HK-2 (cell line): ENCODE data around the gene AZGP1.
"Not testable (repeated sequence)": the region's sequence is repeated elsewhere in the genome, so short reads cannot be mapped to it uniquely, and the experiment has no call there.

Experiments
- DNase-seq: peaks from one replicate; pipeline ENCODE4 v3.0.0-alpha.2; 2018; ENCODE audit not compliant: unreplicated experiment

The AZGP1 gene

GRCh38 chr7:99975782-99976521 is at the start of gene AZGP1:
TSS of gene AZGP1 (minus strand) at chr7:99976031. CDS start at chr7:99976020, 11 bp downstream.
- DNase-seq, result no peak

- DNase-seq, result no peak
Observed at GRCh38 chr7:100024020-100024619, 48.3 kb upstream of the AZGP1 start.

GRCh38 chr7:100023526-100023925 is 47.7 kb upstream of the AZGP1 start:
- no peak for DNase-seq

- DNase-seq, result no peak
Observed at GRCh38 chr7:100022621-100023020, 46.8 kb upstream of the AZGP1 start.

- no peak for DNase-seq
Observed at GRCh38 chr7:100021297-100021696, 45.5 kb upstream of the AZGP1 start.

GRCh38 chr7:100019908-100020307 is 44.1 kb upstream of the AZGP1 start:
- no peak for DNase-seq

- DNase-seq, result no peak
Observed at GRCh38 chr7:100017875-100018274, 42.0 kb upstream of the AZGP1 start.

GRCh38 chr7:100017300-100017699 is 41.5 kb upstream of the AZGP1 start:
- no peak for DNase-seq

- DNase-seq, result peak; percentile 6
Observed at GRCh38 chr7:100016215-100016901, 40.5 kb upstream of the AZGP1 start.

- peak; percentile 88 for DNase-seq
Observed at GRCh38 chr7:100015232-100016214, 39.7 kb upstream of the AZGP1 start, which contains the start of gene ZKSCAN1. TSS of gene ZKSCAN1 (plus strand) at chr7:100015596. CDS start at chr7:100023507, 7,911 bp downstream.

GRCh38 chr7:100013328-100013676 is 37.5 kb upstream of the AZGP1 start:
- DNase-seq, result peak; percentile 28

- not testable (repeated sequence) for DNase-seq
Observed at GRCh38 chr7:100012385-100013327, 36.8 kb upstream of the AZGP1 start.

- no peak for DNase-seq
Observed at GRCh38 chr7:100011516-100011915, 35.7 kb upstream of the AZGP1 start.

GRCh38 chr7:100010901-100011300 is 35.1 kb upstream of the AZGP1 start:
- no peak for DNase-seq

- DNase-seq, result not testable (repeated sequence)
Observed at GRCh38 chr7:100009952-100010351, 34.1 kb upstream of the AZGP1 start.

GRCh38 chr7:100008525-100008924 is 32.7 kb upstream of the AZGP1 start:
- DNase-seq, result no peak

GRCh38 chr7:100007887-100008286 is 32.1 kb upstream of the AZGP1 start:
- DNase-seq, result no peak

GRCh38 chr7:100003711-100004661 is 28.2 kb upstream of the AZGP1 start:
- DNase-seq, result no peak

GRCh38 chr7:100000239-100000638 is 24.4 kb upstream of the AZGP1 start:
- no peak for DNase-seq
